ENCODE measurements around the gene SLC26A11.

GRCh38 chr17:80190716-80191115, 29.5 kb upstream of the SLC26A11 start:
- no peak for TF ChIP-seq CTCF (conservative IDR thresholded peaks at IDR 0.05 in 1 of 2, IDR thresholded peaks at IDR 0.05 in 1 of 2; ENCODE audit: low read depth in 1 of 2, low read length in 2 of 2)
- TF ChIP-seq EZH2 (IDR thresholded peaks at IDR 0.05; ENCODE audit: low read length, missing control alignments) = no peak
